GM12801 (cell line): ENCODE data around the gene FUT6.

ENCODE experiments used
- CTCF ChIP-seq: IDR thresholded peaks from one replicate; pipeline ENCODE4 v1.5.1; 2011; ENCODE audit warnings: control low read depth; ENCODE audit not compliant: insufficient read length; ENCODE audit errors: extremely low read depth

FUT6 gene

DNA sequence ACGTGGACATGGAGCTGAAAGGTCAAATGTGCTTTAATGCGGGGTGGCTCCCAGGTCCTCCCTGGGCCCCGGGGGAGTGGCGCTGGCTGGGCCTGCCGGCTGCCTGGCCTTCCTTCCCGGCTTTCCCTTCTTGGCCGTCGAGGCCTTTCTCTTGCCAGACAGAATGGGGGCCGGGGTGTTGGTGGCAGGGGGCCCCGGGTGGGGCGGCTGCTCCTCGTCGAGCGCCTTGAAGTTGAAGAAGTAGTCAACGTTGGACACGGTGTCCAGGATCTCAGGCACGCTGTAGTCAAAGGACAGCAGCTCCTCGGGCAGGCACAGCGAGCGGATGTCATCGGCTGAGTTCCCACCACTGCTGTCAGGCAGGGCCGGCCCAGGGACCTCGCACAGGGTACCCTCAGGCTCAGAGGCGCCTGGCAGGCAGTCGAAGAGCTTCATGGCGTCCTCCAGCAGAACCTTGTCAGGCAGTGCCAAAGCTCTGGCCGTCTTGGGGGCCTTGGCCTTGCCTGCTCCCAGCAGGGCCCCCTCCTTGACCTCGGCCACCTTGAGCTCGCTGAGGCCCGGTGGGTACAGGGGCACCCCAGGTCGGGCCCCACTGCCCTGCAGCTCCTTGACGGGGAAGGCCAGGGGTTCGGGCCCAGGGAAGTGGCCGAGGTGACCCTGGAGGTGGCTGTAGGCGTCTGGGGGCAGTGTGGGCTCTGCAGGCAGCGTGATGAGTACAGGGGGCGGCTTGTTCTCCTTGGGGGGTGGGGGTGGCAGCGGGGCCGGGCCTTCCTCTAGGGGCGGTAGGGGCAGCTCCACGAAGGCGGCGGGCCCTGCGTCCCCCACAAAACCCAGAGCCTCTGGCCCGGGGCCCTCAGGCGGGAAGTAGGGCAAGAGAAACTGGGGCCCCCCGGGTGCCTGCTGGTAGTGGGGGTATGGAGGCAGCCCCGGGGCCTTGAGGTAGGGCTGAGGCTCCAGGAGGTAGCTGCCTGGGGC lies 56.3 kb downstream of the FUT6 start:
- no peak for TF ChIP-seq CTCF

GRCh38 chr19:5782322-5782721 lies 57.2 kb downstream of the FUT6 start:
- no peak for TF ChIP-seq CTCF
